G401.6 (cell line): Measurements from ENCODE around the gene SEL1L3.

Experiments
- FAIRE-seq: peaks from 2 replicates; lab custom pipeline; 2012; peaks lifted over from hg19 to GRCh38; lab: Jason Lieb, UNC

Gene SEL1L3

DNA sequence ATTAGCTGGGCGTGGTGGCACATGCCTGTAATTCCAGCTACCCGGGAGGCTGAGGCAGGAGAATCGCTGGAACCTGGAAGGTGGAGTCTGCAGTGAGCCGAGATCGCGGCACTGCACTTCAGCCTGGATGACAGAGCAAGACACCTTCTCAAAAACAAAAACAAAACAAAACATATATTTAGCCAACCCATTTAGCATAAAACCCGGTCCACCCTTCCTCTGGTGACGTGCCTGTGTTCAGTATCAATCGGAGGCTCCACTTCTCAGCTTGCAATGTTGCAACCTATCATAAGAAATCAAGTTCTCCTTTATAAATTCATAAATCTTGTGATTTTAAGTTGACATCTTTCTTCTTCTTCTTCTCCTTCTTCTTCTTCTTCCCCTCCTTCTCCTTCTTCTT lies 133.2 kb downstream of the SEL1L3 start:
- no peak for FAIRE-seq

DNA sequence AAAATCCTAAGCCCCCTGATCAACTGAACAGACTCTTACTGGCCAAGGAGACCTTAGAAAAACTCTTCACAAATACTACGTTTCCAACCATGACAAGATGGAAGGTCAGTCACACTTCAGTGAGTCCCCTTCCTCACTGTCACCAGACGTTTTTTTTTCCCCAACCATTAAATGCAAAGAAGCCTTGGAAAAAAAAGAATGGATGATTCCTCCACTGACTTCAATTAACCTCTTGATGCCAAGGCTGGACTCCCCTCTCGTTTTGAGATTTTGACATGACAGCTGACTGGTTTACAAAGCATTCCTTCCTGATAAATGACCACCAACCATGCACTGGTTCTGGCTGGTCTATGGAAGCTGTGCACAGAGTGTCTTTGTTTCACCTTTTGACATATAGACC lies 133.9 kb downstream of the SEL1L3 start:
- no peak for FAIRE-seq

DNA sequence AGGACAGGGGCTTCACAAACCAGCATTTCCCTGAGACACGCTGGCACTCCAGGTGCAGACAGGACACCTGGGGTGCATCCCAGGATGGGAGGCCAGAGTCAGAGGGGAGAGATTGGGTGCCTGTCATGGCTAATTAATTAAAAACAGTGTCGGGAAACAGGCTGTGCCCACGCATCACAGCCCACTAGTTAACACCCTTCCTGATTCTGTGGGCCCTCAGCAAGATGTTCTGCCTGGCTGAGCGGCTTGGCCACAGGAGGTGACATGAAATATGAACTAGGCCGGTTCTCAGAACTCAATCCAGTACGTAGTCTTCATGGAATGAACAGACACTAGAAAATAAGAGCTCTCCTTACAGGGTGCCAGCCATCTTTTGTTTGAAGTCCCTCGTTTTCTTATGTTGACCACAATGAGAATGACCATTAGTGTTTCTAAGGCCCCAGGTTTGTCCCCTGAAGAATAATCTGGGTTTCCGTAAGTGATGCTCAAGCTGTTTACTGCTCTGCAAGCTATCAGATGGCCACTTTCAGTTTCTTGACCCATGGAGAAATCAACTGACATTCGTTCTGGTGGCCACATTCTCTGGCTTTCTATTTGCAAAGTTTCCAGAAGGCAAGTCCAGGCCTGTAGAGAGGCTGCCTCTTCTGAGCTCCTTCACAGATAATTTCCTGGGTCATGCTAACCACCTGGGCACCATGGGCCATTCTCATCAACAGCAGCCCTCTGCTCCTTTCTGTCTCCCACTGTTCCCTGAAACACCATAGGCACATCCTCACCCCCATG lies 134.9 kb downstream of the SEL1L3 start:
- no peak for FAIRE-seq

DNA sequence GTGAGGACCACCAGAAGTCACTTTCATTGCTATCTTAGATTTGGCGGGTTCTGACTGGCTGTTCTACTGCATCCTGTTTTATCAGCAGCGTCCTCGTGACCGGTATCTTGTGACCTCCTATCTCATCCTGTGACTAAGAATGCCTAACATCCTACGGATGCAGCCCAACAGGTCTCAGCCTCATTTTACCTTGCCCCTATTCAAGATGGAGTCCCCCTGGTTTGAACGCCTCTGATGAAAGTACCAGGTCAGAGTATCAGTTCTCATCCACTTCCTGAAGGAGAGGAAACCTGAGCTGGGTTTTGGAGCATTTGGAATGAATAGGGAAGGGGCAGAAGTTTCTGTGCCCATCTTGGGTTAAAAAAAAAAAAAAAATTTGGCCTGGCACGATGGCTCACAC lies 136.9 kb downstream of the SEL1L3 start:
- no peak for FAIRE-seq

DNA sequence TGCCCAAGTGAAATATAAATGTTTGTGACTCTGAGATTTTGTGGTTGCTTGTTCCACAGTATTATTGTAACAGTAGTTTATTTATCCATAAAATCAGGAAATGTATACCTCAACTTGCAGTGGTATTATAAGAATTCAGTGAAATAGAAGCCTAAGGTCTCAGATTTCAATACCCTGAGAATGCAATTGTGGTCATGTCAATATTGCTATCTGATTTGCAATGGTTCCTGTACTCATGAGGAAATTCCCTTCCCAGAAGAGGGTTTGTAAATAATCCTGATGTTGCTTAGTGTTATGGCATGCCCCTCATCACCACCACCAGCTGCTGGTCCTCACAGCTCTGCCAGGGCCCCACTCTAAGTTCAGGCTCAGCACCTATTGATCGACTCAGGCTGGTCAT lies 139.4 kb downstream of the SEL1L3 start:
- FAIRE-seq, result no peak

DNA sequence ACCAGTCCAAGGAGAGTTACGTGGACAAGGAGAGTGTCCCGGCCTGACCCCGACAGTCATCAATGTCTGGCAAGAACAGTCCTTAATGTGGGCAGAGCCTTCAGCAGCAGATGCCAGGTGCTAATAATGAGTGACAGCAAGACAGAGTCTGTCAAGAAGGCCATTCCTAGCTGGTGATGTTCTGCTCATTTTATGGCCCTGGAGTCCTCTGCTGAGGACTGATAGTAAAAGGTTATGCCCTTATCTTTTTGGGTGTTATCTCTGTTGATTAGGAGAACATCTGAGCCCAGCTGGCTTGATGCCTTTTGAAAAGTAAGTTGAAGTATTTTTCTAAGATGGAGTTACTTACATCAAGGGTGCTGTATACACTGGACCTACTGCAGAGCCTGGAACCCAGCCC lies 139.8 kb downstream of the SEL1L3 start:
- FAIRE-seq, result no peak

DNA sequence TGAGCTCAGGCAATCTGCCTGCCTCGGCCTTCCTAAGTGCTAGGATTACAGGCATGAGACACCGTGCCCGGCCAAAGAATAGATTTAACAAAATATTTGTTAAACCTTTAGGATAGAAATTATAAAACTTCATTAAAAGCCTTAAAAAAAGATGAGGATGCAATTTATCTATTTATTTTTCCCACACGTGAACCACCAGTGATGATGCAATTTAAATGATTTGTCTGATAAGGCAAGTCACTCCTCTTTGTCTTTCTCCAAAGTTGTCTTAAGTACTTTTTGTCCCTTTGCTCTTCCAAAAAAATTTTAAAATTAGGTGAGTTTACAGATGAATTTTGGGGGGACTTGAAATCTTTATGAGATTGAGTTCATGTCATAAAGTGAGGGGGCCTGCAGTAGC lies 149.0 kb downstream of the SEL1L3 start:
- no peak for FAIRE-seq

DNA sequence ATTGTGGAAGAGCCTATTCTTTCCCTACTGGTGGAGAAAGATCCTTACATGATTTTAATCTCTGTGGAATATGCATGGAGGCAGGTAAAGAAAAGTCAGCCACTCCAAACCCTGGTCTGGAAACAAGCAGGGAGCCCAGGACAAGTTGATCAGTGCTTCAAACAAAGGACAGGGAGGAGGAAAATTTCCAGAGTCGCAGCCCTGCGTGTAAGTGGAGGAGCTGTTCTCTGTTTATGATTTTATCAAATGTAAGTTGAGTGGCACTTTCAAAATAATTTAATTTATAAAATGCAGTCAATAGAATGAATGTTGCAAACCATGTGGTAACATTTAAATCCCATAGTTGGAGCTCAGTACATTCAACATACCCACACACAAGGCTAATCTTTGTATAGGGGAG lies 150.2 kb downstream of the SEL1L3 start:
- FAIRE-seq, result no peak

DNA sequence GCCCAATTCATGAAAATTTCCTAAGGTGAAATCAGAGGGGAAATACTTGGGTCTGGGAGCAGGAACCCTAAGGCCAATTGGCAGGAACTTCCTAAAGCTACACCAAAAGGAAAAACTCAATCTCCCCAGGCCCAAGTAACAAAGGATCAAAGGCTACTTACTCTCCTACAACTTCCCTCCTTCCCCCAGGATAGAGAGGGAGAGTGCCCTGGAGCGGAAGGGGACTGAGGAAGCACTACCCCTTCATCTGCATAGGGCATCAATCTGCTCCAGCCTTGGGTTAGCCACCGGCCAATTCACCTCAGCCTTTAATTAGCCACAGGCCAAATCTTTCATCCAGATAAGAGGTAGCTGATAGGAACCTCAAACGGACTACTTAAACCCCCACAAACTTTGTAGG lies 152.2 kb downstream of the SEL1L3 start:
- no peak for FAIRE-seq

DNA sequence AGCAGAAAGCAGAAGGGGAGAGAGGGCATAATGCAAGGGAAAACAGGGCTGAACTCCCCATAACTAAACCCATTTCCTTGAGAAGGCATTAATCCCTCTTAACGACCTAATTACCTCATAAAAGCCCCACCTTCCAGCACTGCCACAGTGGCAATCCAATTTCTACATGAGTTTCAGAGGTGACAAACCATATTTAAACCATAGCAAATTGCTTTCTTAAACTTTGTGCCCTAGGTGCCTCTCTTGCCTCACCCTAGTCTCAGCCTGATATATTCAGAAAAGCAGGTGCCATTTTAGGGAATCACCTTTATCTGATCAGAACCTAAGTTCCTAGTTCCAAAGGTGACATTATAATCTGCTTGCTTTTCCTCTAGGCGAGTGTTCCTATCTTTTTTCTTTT lies 158.3 kb downstream of the SEL1L3 start:
- FAIRE-seq, result no peak

DNA sequence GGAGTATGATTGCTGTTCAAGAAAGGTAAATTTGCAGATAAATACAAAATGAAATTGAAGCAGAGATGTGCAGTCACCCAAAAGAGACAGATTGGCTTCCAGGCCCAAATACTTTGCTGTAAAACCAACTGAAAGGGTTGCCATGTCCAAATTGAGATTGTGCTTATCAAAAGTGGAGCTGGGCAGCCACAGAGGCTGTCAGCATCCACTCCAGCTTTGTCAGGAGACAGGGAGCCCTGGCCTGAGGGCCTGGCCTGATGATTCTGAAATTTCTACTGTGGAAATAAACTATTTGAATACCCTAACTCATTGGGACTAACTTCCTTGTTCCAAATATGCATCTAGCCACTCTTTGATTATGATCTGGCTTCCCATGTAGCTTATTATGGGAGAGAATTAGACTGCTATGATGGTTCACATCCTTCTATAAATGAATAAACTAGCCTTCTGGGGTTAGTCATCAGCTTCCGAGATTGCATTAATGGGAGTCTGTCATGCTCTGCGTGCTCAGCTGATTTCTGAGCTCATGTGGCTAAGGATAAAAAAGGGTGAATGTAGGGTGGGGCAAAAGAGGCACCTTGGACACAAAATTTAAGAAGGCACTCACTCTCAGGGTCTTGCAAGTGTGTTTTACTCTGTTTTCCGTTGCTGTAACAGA lies 158.9 kb downstream of the SEL1L3 start:
- no peak for FAIRE-seq

DNA sequence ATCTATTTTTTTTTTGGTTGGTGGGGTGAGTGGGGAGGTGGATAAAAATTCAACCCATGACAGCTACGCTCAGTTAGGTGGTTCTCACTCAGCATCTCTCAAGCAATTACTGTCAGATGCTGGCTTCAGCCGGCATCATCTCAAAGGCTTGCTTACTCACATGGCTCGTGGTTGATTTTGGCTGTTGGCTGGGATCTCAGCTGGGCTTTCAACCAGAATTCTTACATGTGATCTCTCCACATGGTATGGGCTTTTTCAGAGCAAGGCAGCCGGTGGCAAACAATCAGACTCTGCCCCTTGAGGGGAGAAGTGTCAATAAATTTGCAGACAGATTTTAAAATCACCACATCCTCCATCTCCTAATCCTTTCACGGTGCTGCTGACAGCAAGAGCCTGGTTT lies 159.9 kb downstream of the SEL1L3 start:
- no peak for FAIRE-seq

DNA sequence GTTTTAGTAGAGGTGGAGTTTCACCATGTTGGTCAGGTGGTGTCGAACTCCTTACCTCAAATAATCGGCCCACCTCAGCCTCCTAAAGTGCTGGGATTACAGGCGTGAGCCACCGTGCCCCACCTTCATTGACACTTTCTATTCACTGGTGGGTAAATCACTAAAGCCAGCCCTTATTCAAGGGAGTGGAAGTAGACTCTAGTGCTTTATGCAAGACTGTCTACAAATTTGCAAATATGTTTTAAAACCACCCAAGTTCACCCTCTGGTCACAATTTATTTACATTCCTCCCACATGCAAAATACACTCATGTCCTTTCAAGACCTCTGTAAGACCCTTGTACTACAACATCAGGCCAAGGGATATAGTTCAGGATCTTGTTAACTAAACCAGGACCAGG lies 162.1 kb downstream of the SEL1L3 start:
- FAIRE-seq, result no peak

DNA sequence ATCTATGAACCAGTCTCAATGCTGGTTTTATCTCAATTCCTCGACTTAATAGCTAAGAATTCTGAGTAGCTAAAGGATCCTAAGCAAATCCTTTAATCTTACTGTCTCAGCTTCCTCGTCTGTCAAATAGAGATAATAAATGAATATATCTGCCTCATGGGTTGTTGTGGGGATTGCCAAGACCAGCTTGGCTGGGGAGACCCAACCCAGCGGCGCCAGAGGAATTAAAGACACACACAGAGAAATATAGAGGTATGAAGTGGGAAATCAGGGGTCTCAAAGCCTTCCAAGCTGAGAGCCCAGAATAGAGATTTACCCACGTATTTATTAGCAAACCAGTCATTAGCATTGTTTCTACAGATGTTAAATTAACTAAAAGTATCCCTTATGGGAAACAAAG lies 165.3 kb downstream of the SEL1L3 start:
- FAIRE-seq, result no peak
